LNCAP (cell line): ENCODE results near the gene ZNF565.

ENCODE experiments used
- TF ChIP-seq, protein P1 (sequence below): fragments of 450-650 bp; IDR thresholded peaks from 2 replicates; pipeline ENCODE4 v1.5.1; 2017; ENCODE audit warnings: mild to moderate bottlenecking

Gene ZNF565

DNA sequence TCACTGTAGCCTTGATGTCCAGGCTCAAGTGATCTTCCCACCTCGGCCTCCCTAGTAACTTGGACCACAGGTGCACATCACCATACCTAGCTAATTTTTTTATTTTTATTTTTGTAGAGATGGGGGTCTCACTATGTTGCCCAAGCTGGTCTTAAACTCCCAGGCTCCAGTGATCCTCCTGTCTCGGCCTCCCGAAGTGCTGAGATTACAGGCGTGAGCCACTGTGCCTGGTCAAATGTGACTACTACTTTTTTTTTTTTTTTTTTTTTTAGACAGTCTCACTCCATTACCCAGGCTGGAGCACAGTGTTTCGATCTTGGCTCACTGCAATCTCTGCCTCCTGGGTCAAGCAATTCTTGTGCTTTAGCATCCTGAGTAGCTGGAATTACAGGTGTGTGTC lies 41.6 kb downstream of the ZNF565 start:
- TF ChIP-seq, protein P1, sequence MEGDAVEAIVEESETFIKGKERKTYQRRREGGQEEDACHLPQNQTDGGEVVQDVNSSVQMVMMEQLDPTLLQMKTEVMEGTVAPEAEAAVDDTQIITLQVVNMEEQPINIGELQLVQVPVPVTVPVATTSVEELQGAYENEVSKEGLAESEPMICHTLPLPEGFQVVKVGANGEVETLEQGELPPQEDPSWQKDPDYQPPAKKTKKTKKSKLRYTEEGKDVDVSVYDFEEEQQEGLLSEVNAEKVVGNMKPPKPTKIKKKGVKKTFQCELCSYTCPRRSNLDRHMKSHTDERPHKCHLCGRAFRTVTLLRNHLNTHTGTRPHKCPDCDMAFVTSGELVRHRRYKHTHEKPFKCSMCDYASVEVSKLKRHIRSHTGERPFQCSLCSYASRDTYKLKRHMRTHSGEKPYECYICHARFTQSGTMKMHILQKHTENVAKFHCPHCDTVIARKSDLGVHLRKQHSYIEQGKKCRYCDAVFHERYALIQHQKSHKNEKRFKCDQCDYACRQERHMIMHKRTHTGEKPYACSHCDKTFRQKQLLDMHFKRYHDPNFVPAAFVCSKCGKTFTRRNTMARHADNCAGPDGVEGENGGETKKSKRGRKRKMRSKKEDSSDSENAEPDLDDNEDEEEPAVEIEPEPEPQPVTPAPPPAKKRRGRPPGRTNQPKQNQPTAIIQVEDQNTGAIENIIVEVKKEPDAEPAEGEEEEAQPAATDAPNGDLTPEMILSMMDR: no peak

GRCh38 chr19:36169084-36169760 lies 45.2 kb downstream of the ZNF565 start:
- TF ChIP-seq, protein P1: no peak

DNA sequence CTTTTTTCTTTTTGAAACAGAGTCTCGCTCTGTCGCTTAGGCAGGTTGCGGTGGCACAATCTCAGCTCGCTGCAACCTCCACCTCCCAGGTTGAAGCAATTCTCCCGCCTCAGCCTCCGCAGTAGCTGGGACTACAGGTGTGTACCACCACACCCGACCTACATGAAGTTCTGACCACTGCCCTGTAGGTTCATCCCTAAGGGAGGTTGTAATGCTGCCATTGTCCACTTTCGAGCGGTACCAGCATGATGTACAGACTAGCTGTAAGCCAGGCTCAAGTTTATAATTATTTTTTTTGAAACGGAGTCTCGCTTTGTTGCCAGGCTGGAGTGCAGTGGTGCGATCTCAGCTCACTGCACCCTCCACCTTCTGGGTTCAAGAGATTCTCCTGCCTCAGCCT lies 50.7 kb downstream of the ZNF565 start:
- TF ChIP-seq, protein P1: no peak

- TF ChIP-seq, protein P1: no peak
These were observed 53.5 kb downstream of the ZNF565 start for GRCh38 chr19:36160821-36161596.

DNA sequence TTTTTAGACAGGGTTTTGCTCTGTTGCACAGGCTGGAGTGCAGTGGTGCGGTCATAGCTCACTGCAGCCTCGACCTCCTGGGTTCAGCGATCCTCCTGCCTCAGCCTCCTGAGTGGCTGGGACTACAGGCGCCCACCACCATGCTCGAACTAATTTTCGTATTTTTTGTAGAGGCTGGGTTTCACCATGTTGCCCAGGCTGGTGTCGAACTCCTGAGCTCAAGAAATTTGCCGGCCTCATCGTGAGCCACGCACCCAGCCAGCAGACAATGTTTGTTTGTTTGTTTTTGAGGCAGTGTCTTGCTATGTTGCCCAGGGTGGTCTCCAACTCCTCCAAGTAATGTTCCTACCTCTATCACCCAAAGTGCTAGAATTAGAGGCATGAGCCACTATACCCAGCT lies 61.3 kb downstream of the ZNF565 start:
- TF ChIP-seq, protein P1: no peak

GRCh38 chr19:36152352-36153091 lies 61.9 kb downstream of the ZNF565 start, which contains the start of gene COX7A1:
Gene COX7A1 (minus strand): TSS chr19:36152447. CDS start chr19:36152407, 40 bp downstream.
- TF ChIP-seq, protein P1: no peak

- TF ChIP-seq, protein P1: no peak
These were observed 62.5 kb downstream of the ZNF565 start for GRCh38 chr19:36152019-36152351.
